CD4-positive, alpha-beta T cell (primary cell): Measurements from ENCODE around the gene CCDC144A. TPM values are rescaled to one million over a fixed set of nuclear protein-coding genes. Genes with fewer than 3 reads are reported as not detected.
"Not testable (repeated sequence)": the region's sequence is repeated elsewhere in the genome, so short reads cannot be mapped to it uniquely, and the experiment has no call there.

Experiments
- ATAC-seq: fragments of 200-7000 bp; cut with Tn5 transposase; one replicate; pipeline ENCODE4 v1.10.0; 2022; ENCODE audit warnings: mild to moderate bottlenecking; ENCODE audit not compliant: poor library complexity
- CTCF ChIA-PET: fragments of 350-600 bp; sonication (Branson Sonifier 250); formaldehyde crosslinking; loops from one replicate; lab custom pipeline; 2021; ENCODE audit warnings: antibody characterized with exemption, inconsistent platforms; lab: Charles Lee
- POLR2A ChIA-PET: fragments of 350-600 bp; sonication (Branson Sonifier 250); formaldehyde crosslinking; loops from one replicate; lab custom pipeline; 2021; ENCODE audit warnings: antibody characterized with exemption, inconsistent platforms; lab: Charles Lee
- DNase-seq, 14 experiments: peaks; one replicate each; pipeline ENCODE4 v3.0.0-alpha.2; 2013 to 2020; ENCODE audit warnings: mixed read lengths in 2 of 14
- H3K27ac ChIP-seq, 2 donors: one replicate each; pipeline versions ENCODE4 v1.5.1 to v1.7.0; 2013; ENCODE audit warnings: low read length in 2 of 2, low read depth in 1 of 2, mild to moderate bottlenecking in 1 of 2
- H3K27me3 ChIP-seq, 2 experiments: 1 replicate in 1 of 2; 2 replicates in 1 of 2; pipeline versions ENCODE4 v1.6.1 to v1.7.0; 2013; ENCODE audit warnings: low read length in 2 of 2, control low read depth in 1 of 2, mild to moderate bottlenecking in 1 of 2, moderate library complexity in 1 of 2; ENCODE audit not compliant: insufficient read depth in 2 of 2, control insufficient read depth in 1 of 2
- H3K36me3 ChIP-seq: one replicate; pipeline ENCODE4 v1.6.1; 2013; ENCODE audit warnings: low read length, control low read depth; ENCODE audit not compliant: insufficient read depth
- H3K4me1 ChIP-seq: one replicate; pipeline ENCODE4 v1.6.1; 2013; ENCODE audit warnings: low read length, control low read depth; ENCODE audit not compliant: insufficient read depth
- H3K4me3 ChIP-seq: one replicate; pipeline ENCODE4 v1.5.1; 2013; ENCODE audit warnings: mild to moderate bottlenecking, low read length, moderate library complexity
- H3K9me3 ChIP-seq, 2 experiments: 1 replicate in 1 of 2; 2 replicates in 1 of 2; pipeline versions ENCODE4 v1.6.1 to v1.7.0; 2013; ENCODE audit warnings: low read length in 2 of 2, mild to moderate bottlenecking in 2 of 2, control low read depth in 1 of 2, moderate library complexity in 1 of 2; ENCODE audit not compliant: control insufficient read depth in 1 of 2, insufficient read depth in 1 of 2
- H3K27ac Mint-ChIP-seq: one replicate; pipeline ENCODE4 v1.8.0; 2020; ENCODE audit warnings: mixed read lengths
- H3K27me3 Mint-ChIP-seq: one replicate; pipeline ENCODE4 v1.8.0; 2021; ENCODE audit warnings: mixed read lengths
- H3K36me3 Mint-ChIP-seq: one replicate; pipeline ENCODE4 v1.8.0; 2021; ENCODE audit warnings: low read depth, mixed read lengths
- H3K4me1 Mint-ChIP-seq: one replicate; pipeline ENCODE4 v1.8.0; 2021; ENCODE audit warnings: low read depth, mixed read lengths
- H3K4me3 Mint-ChIP-seq: one replicate; pipeline ENCODE4 v1.8.0; 2020; ENCODE audit warnings: mild to moderate bottlenecking, mixed read lengths
- H3K9me3 Mint-ChIP-seq: one replicate; pipeline ENCODE4 v1.8.0; 2020; ENCODE audit warnings: mixed read lengths
- CTCF ChIP-seq: fragments of 200-600 bp; IDR thresholded peaks from one replicate; pipeline ENCODE4 v1.8.0; 2022; ENCODE audit warnings: antibody characterized with exemption, mild to moderate bottlenecking
- intact Hi-C, 2 experiments: fragments of 100-400 bp; cut with DNase I in 1 of 2; cut with micrococcal nuclease in 1 of 2; formaldehyde crosslinking; loops; one replicate each; pipeline versions ENCODE4 v1.15.1 to v1.9.0; 2023 to 2025; cut with DNase I, micrococcal nuclease
- polyA plus RNA-seq, 2 donors: library from polyadenylated mRNA; unstranded; fragments of 120-200 nt; gene quantifications; one replicate each; pipeline ENCODE4 v1.2.1, GENCODE V29; 2013
- total RNA-seq, 174 experiments: library from RNA in 2 of 174; stranded (reverse) in 2 of 174; gene quantifications; one replicate each; pipeline ENCODE4 v1.2.3 and lab custom pipeline; 2021 to 2026

CCDC144A gene
- total RNA-seq: 10 to 100 TPM; 10.1 to 11.1 TPM
- 17.3 TPM for polyA plus RNA-seq (2013, experiment 1 of 2)
- 0.54 TPM for polyA plus RNA-seq (2013, experiment 2 of 2)
- 0 to 24.5 (median 5.1) reads per million in 172 experiments for total RNA-seq (lab: John Stamatoyannopoulos, UW)

GRCh38 chr17:16689731-16690281, at the start of gene CCDC144A:
Gene CCDC144A, plus strand, starts transcription at chr17:16690241. Its CDS starts 160 bp downstream, at chr17:16690401.
- CTCF ChIA-PET: interaction anchor here (1.3 kb wide), 1 partner anchor 105 kb away, joined by 3 read pairs; no protein-coding TSS in a partner anchor
- POLR2A ChIA-PET, H3K4me1 Mint-ChIP-seq, H3K4me3 Mint-ChIP-seq, H3K27ac ChIP-seq, H3K36me3 Mint-ChIP-seq, H3K36me3 ChIP-seq, H3K27me3 ChIP-seq, intact Hi-C loops, H3K27ac Mint-ChIP-seq, H3K9me3 Mint-ChIP-seq, H3K4me1 ChIP-seq: not testable (repeated sequence)
- Histone ChIP-seq H3K9me3 (peaks cover 0 to 11% of the 10 kb centered on the region in 2 experiments), H3K4me3 (peak within 1 kb of the TSS; percentile 3)
- H3K27me3 Mint-ChIP-seq: peaks cover 10% of the 10 kb centered on the region
- peak; percentile 30 for TF ChIP-seq CTCF
- peak in 12 of 14 experiments; percentile 15 to 70 (median 46) for DNase-seq
- peak; percentile 58 for ATAC-seq

- Histone ChIP-seq H3K36me3 (peaks cover 14% of the 10 kb centered on the region), H3K27ac (no peak overlapping the region), H3K4me3 (no peak overlapping the region), H3K9me3 (no peaks in the 10 kb centered on the region), H3K27me3 (no peaks in the 10 kb centered on the region), H3K4me1 (peaks cover 14% of the 10 kb centered on the region)
- Mint-ChIP-seq H3K27ac (no peak overlapping the region), H3K27me3 (peaks cover 4% of the 10 kb centered on the region), H3K36me3 (peaks cover 32% of the 10 kb centered on the region), H3K4me3 (no peak overlapping the region), H3K4me1 (peaks cover 37% of the 10 kb centered on the region), H3K9me3 (no peaks in the 10 kb centered on the region)
- TF ChIP-seq CTCF: no peak
- ATAC-seq (no peak), DNase-seq (no peak)
- CTCF ChIA-PET: no interaction called here
- intact Hi-C loops: no loop called here
- POLR2A ChIA-PET: no interaction called here
These were observed 40.5 kb upstream of the CCDC144A start for GRCh38 chr17:16649585-16649984.

- H3K27ac Mint-ChIP-seq: no peak overlapping the region
- no peak for DNase-seq
- no peaks in the 10 kb centered on the region for H3K27me3 ChIP-seq
- H3K4me1 Mint-ChIP-seq: peaks cover 36% of the 10 kb centered on the region
- ATAC-seq: no peak
- H3K4me1 ChIP-seq: peaks cover 14% of the 10 kb centered on the region
- peaks cover 15% of the 10 kb centered on the region for H3K36me3 Mint-ChIP-seq
- intact Hi-C loops: loop anchor here in 1 of 2 experiments (5.0 kb wide), 2 partner anchors 65 to 825 kb away; partner anchors contain the start of gene MED9
- no peaks in the 10 kb centered on the region for H3K9me3 Mint-ChIP-seq
- ChIA-PET POLR2A (no interaction called here), CTCF (interaction anchor here (0.7 to 1.8 kb wide), 3 partner anchors 12 to 116 kb away, joined by 3 to 9 read pairs (median 4); no protein-coding TSS in a partner anchor)
- H3K9me3 ChIP-seq: no peaks in the 10 kb centered on the region
- H3K4me3 Mint-ChIP-seq: peak overlapping the region; percentile 86
- no peak overlapping the region for H3K27ac ChIP-seq
- peaks cover 11% of the 10 kb centered on the region for H3K27me3 Mint-ChIP-seq
- no peak for TF ChIP-seq CTCF
- peaks cover 5% of the 10 kb centered on the region for H3K36me3 ChIP-seq
- H3K4me3 ChIP-seq: no peak overlapping the region
These were observed 37.8 kb upstream of the CCDC144A start for GRCh38 chr17:16652252-16652651.
